MM.1S (cell line): ENCODE data around the gene MYBPC1.

Experiments
- DNase-seq: peaks from one replicate; pipeline ENCODE4 v3.0.0-alpha.2; 2015
- H2AFZ ChIP-seq: fragments of 300-600 bp; sonication (generic); 2 replicates; pipeline ENCODE4 v1.6.0; 2016; ENCODE audit warnings: antibody characterized with exemption, low read length
- H3F3A ChIP-seq: fragments of 300-600 bp; sonication (generic); 2 replicates; pipeline ENCODE4 v1.6.1; 2016; ENCODE audit warnings: mild to moderate bottlenecking, antibody characterized with exemption, low read length, moderate library complexity, mixed read lengths; ENCODE audit not compliant: insufficient read depth
- H3K27ac ChIP-seq: fragments of 300-600 bp; sonication (generic); 2 replicates; pipeline ENCODE4 v1.5.1; 2016; ENCODE audit warnings: mild to moderate bottlenecking, low read length
- H3K27me3 ChIP-seq: fragments of 300-600 bp; sonication (generic); replicated peaks from 2 replicates; pipeline ENCODE4 v1.6.0; 2016; ENCODE audit warnings: low read length; ENCODE audit not compliant: insufficient read depth
- H3K36me3 ChIP-seq: fragments of 300-600 bp; sonication (generic); replicated peaks from 2 replicates; pipeline ENCODE4 v1.6.1; 2016; ENCODE audit warnings: mild to moderate bottlenecking, low read length, mixed read lengths; ENCODE audit not compliant: insufficient read depth
- H3K4me1 ChIP-seq: fragments of 300-600 bp; sonication (generic); 2 replicates; pipeline ENCODE4 v1.6.1; 2016; ENCODE audit warnings: low read length, mixed read lengths
- H3K4me2 ChIP-seq: fragments of 300-600 bp; sonication (generic); 2 replicates; pipeline ENCODE4 v1.6.0; 2016; ENCODE audit warnings: low read depth, low read length
- H3K4me3 ChIP-seq: fragments of 300-600 bp; sonication (generic); 2 replicates; pipeline ENCODE4 v1.5.1; 2016; ENCODE audit warnings: low read length, mixed read lengths
- H3K79me2 ChIP-seq: fragments of 300-600 bp; sonication (generic); 2 replicates; pipeline ENCODE4 v1.6.1; 2016; ENCODE audit warnings: mixed run types, low read length, mixed read lengths
- H3K9ac ChIP-seq: fragments of 300-600 bp; sonication (generic); 2 replicates; pipeline ENCODE4 v1.6.1; 2016; ENCODE audit warnings: low read length, mixed read lengths
- H3K9me2 ChIP-seq: fragments of 300-600 bp; sonication (generic); replicated peaks from 2 replicates; pipeline ENCODE4 v1.6.1; 2016; ENCODE audit warnings: mild to moderate bottlenecking, low read length, mixed read lengths; ENCODE audit not compliant: insufficient read depth
- H3K9me3 ChIP-seq: fragments of 300-600 bp; sonication (generic); replicated peaks from 2 replicates; pipeline ENCODE4 v1.6.1; 2016; ENCODE audit warnings: mild to moderate bottlenecking, low read length, mixed read lengths; ENCODE audit not compliant: insufficient read depth
- H4K20me1 ChIP-seq: fragments of 300-600 bp; sonication (generic); 2 replicates; pipeline ENCODE4 v1.6.1; 2016; ENCODE audit warnings: mild to moderate bottlenecking, low read length, moderate library complexity, mixed read lengths; ENCODE audit not compliant: insufficient read depth
- EZH2 ChIP-seq: fragments of 300-600 bp; sonication (generic); optimal IDR thresholded peaks from 2 replicates; pipeline ENCODE3; 2017; ENCODE audit warnings: low read depth, mild to moderate bottlenecking, antibody characterized with exemption, low read length, mixed read lengths
- EZH2phosphoT487 ChIP-seq: fragments of 300-600 bp; sonication (generic); IDR thresholded peaks from 2 replicates; pipeline ENCODE4 v1.6.1; 2018; ENCODE audit warnings: antibody characterized with exemption, low read length
- TF ChIP-seq, protein P1 (sequence below): fragments of 300-600 bp; sonication (generic); IDR thresholded peaks from 2 replicates; pipeline ENCODE4 v1.5.1; 2016; ENCODE audit warnings: antibody characterized with exemption, low read length, mixed read lengths

MYBPC1 gene, protein sequence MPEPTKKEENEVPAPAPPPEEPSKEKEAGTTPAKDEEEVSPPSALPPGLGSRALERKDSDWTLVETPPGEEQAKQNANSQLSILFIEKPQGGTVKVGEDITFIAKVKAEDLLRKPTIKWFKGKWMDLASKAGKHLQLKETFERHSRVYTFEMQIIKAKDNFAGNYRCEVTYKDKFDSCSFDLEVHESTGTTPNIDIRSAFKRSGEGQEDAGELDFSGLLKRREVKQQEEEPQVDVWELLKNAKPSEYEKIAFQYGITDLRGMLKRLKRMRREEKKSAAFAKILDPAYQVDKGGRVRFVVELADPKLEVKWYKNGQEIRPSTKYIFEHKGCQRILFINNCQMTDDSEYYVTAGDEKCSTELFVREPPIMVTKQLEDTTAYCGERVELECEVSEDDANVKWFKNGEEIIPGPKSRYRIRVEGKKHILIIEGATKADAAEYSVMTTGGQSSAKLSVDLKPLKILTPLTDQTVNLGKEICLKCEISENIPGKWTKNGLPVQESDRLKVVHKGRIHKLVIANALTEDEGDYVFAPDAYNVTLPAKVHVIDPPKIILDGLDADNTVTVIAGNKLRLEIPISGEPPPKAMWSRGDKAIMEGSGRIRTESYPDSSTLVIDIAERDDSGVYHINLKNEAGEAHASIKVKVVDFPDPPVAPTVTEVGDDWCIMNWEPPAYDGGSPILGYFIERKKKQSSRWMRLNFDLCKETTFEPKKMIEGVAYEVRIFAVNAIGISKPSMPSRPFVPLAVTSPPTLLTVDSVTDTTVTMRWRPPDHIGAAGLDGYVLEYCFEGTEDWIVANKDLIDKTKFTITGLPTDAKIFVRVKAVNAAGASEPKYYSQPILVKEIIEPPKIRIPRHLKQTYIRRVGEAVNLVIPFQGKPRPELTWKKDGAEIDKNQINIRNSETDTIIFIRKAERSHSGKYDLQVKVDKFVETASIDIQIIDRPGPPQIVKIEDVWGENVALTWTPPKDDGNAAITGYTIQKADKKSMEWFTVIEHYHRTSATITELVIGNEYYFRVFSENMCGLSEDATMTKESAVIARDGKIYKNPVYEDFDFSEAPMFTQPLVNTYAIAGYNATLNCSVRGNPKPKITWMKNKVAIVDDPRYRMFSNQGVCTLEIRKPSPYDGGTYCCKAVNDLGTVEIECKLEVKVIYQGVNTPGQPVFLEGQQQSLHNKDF

DNA sequence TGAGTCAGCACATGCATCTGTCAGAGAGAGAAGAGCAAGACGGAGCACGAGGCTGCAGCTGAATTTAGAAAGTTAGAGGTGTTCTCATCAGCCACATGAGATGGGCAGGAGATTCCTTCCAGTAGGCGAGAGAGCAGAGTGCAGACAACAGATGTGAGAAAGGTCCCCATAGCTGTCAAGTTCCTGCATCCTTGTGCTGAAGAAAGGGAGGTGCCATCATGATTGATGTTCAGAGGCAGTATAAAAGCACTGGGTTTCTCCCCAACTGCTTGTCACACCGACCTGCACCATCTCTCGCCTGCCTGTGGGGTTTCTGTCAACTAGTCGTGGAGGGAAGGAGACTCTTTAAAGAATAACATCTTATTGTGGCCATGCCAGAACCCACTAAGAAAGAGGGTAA, at the start of gene MYBPC1:
MYBPC1 (plus strand) TSS at position 272 of the 400 bp plus-strand sequence; CDS start at position 372, 100 bp downstream.
- H4K20me1 ChIP-seq = no peaks in the 10 kb centered on the region
- TF ChIP-seq, protein P1, sequence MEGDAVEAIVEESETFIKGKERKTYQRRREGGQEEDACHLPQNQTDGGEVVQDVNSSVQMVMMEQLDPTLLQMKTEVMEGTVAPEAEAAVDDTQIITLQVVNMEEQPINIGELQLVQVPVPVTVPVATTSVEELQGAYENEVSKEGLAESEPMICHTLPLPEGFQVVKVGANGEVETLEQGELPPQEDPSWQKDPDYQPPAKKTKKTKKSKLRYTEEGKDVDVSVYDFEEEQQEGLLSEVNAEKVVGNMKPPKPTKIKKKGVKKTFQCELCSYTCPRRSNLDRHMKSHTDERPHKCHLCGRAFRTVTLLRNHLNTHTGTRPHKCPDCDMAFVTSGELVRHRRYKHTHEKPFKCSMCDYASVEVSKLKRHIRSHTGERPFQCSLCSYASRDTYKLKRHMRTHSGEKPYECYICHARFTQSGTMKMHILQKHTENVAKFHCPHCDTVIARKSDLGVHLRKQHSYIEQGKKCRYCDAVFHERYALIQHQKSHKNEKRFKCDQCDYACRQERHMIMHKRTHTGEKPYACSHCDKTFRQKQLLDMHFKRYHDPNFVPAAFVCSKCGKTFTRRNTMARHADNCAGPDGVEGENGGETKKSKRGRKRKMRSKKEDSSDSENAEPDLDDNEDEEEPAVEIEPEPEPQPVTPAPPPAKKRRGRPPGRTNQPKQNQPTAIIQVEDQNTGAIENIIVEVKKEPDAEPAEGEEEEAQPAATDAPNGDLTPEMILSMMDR = no peak
- no peak for TF ChIP-seq EZH2
- H3K27me3 ChIP-seq = no peaks in the 10 kb centered on the region
- no peaks in the 10 kb centered on the region for H3K9me3 ChIP-seq
- no peaks in the 10 kb centered on the region for H3K4me1 ChIP-seq
- H2AFZ ChIP-seq = no peak within 1 kb of the TSS
- H3K27ac ChIP-seq = no peak within 1 kb of the TSS
- H3F3A ChIP-seq = no peaks in the 10 kb centered on the region
- no peak within 1 kb of the TSS for H3K4me2 ChIP-seq
- H3K9me2 ChIP-seq = no peaks in the 10 kb centered on the region
- DNase-seq = no peak
- no peak within 1 kb of the TSS for H3K9ac ChIP-seq
- no peaks in the 10 kb centered on the region for H3K36me3 ChIP-seq
- H3K4me3 ChIP-seq = no peak within 1 kb of the TSS
- no peaks in the 10 kb centered on the region for H3K79me2 ChIP-seq

DNA sequence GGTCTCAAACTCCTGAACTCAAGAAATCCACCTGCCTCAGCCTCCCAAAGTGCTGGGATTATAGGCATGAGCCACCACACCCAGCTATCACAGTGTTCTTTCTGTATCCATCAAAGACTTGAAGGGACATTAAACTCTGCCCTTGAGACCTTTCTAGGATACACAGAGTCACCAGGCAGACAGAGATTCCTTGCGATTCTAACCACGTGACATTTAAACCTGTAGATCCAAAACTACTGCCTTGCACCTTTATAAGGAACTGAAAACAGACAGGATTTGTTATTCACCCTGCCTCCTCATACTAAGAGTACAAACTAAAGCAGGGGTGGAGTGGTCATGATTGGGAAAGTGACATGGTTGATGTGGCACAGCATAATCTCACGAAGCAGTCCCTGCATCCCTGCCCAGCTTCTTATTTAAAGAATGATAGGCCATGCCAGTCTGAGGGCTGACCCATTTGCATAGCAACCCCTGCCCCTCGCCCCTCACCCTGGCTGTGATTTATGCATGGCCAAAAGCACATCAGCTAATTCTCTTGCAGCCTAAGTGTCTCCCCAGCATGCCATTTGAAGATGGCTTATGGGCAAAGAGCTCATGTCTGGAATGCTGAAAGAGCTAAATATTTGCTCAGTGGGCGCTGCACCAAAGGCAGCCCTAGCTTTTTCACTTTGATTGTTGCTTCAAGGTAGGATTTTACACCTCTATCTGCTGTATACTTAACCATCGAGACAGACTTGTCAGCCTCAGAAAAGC, 43.2 kb upstream of the MYBPC1 start:
- no peaks in the 10 kb centered on the region for H3K9me2 ChIP-seq
- H4K20me1 ChIP-seq = no peaks in the 10 kb centered on the region
- H3K4me1 ChIP-seq = no peaks in the 10 kb centered on the region
- H3K27ac ChIP-seq = no peak overlapping the region
- TF ChIP-seq, protein P1 = no peak
- TF ChIP-seq EZH2phosphoT487 = no peak
- H2AFZ ChIP-seq = no peak overlapping the region
- H3K9ac ChIP-seq = no peak overlapping the region
- H3K27me3 ChIP-seq = no peaks in the 10 kb centered on the region
- H3K4me2 ChIP-seq = no peak overlapping the region
- no peaks in the 10 kb centered on the region for H3F3A ChIP-seq
- H3K4me3 ChIP-seq = no peak overlapping the region
- H3K9me3 ChIP-seq = no peaks in the 10 kb centered on the region
- H3K36me3 ChIP-seq = no peaks in the 10 kb centered on the region
- DNase-seq = no peak
- H3K79me2 ChIP-seq = no peaks in the 10 kb centered on the region

DNA sequence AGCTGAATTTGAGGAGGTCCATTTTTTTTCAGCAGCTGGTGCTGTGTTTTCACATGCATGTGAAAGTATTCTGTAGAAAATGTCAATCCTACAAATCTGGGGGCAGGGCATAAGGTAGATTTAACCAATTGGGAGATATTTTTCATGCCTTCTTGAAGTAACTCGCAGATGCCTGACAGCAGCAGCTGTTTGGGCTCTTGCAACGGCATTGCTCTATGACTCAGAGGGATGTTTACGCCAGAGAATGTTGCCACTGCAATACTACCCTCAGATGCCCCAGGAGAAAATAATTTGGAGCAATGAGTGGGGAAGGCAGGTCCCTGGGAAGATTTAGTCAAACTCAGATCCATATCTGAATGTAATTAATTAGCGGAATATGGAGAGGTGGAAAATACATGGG, 42.5 kb upstream of the MYBPC1 start:
- H2AFZ ChIP-seq = no peak overlapping the region
- no peaks in the 10 kb centered on the region for H3K9me3 ChIP-seq
- DNase-seq = no peak

More for the DNA sequence above, 42.5 kb upstream of the MYBPC1 start:
- Histone ChIP-seq H3K4me2 (no peak overlapping the region), H3F3A (no peaks in the 10 kb centered on the region), H3K36me3 (no peaks in the 10 kb centered on the region), H3K27me3 (no peaks in the 10 kb centered on the region), H3K27ac (no peak overlapping the region), H3K79me2 (no peaks in the 10 kb centered on the region), H4K20me1 (no peaks in the 10 kb centered on the region), H3K4me1 (no peaks in the 10 kb centered on the region), H3K9ac (no peak overlapping the region), H3K4me3 (no peak overlapping the region), H3K9me2 (no peaks in the 10 kb centered on the region)
- TF ChIP-seq EZH2phosphoT487 (no peak), EZH2 (no peak)
- TF ChIP-seq, protein P1 = no peak
